Measurements from ENCODE around the gene L3MBTL4.

- no peak for TF ChIP-seq ATF3 (IDR thresholded peaks at IDR 0.05)
- TF ChIP-seq CTCF (IDR thresholded peaks at IDR 0.05; ENCODE audit: low read depth, low read length, missing input control): no peak
- no peak for TF ChIP-seq REST (IDR thresholded peaks at IDR 0.05)
- TF ChIP-seq RXRA (IDR thresholded peaks at IDR 0.05): no peak
- no peak for TF ChIP-seq ZBTB33 (IDR thresholded peaks at IDR 0.05)
- TF ChIP-seq HNF4A (conservative IDR thresholded peaks at IDR 0.05): no peak
- no peak for TF ChIP-seq TAF1 (conservative IDR thresholded peaks at IDR 0.05)
- TF ChIP-seq RAD21 (IDR thresholded peaks at IDR 0.05): no peak
- no peak for TF ChIP-seq FOXA1 (IDR thresholded peaks at IDR 0.05)
- TF ChIP-seq MAX (IDR thresholded peaks at IDR 0.05): no peak
- TF ChIP-seq YY1 (IDR thresholded peaks at IDR 0.05): no peak
- no peak for TF ChIP-seq JUND (IDR thresholded peaks at IDR 0.05)
These were observed 51.5 kb downstream of the L3MBTL4 start for GRCh38 chr18:6363216-6363615.

Data from liver (tissue), 3 donors.